ENCODE measurements around the gene ASPM. TPM values are rescaled to one million over a fixed set of nuclear protein-coding genes. Genes with fewer than 3 reads are reported as not detected.

ASPM gene, protein sequence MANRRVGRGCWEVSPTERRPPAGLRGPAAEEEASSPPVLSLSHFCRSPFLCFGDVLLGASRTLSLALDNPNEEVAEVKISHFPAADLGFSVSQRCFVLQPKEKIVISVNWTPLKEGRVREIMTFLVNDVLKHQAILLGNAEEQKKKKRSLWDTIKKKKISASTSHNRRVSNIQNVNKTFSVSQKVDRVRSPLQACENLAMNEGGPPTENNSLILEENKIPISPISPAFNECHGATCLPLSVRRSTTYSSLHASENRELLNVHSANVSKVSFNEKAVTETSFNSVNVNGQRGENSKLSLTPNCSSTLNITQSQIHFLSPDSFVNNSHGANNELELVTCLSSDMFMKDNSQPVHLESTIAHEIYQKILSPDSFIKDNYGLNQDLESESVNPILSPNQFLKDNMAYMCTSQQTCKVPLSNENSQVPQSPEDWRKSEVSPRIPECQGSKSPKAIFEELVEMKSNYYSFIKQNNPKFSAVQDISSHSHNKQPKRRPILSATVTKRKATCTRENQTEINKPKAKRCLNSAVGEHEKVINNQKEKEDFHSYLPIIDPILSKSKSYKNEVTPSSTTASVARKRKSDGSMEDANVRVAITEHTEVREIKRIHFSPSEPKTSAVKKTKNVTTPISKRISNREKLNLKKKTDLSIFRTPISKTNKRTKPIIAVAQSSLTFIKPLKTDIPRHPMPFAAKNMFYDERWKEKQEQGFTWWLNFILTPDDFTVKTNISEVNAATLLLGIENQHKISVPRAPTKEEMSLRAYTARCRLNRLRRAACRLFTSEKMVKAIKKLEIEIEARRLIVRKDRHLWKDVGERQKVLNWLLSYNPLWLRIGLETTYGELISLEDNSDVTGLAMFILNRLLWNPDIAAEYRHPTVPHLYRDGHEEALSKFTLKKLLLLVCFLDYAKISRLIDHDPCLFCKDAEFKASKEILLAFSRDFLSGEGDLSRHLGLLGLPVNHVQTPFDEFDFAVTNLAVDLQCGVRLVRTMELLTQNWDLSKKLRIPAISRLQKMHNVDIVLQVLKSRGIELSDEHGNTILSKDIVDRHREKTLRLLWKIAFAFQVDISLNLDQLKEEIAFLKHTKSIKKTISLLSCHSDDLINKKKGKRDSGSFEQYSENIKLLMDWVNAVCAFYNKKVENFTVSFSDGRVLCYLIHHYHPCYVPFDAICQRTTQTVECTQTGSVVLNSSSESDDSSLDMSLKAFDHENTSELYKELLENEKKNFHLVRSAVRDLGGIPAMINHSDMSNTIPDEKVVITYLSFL (N-terminal part only)
- total RNA-seq (2012; rRNA removed) (27.8 and 53.3 TPM in 2 replicates), polyA plus RNA-seq (2012; rRNA removed) (5.2 and 7.1 TPM in 2 replicates), Bru-seq, nascent RNA (percentile 60 among the genes with signal in this experiment), BruChase-seq, experiment 1, labeled RNA remaining after a 6-hour chase (percentile 51 among the genes with signal in this experiment), BruChase-seq, experiment 2, labeled RNA remaining after a 2-hour chase (percentile 60 among the genes with signal in this experiment)
- 0.23 and 0.62 TPM in 2 replicates for polyA plus RNA-seq (2012; cell fraction: cytosol; rRNA removed)
- polyA plus RNA-seq (2012; cell fraction: nucleus; rRNA removed; ENCODE audit: low replicate concordance) = 0.92 and 6.7 TPM in 2 replicates
- long read RNA-seq, partial matches to known transcripts = 0 of 1 reads
- long read RNA-seq, other reads (novel, unspliced or antisense) = 1 of 1 reads

- peaks cover 0 to 7% of the 10 kb centered on the region in 2 experiments; a peak in 3 of 4 replicates for H3K79me1 ChIP-seq (ENCODE audit: low read depth in 1 of 2, low read length in 2 of 2)
- CTCF ChIA-PET = no interaction called here
- no peak for TF ChIP-seq SMC3 (IDR thresholded peaks at IDR 0.05; ENCODE audit: low read depth, low read length)
- TF ChIP-seq RFX5 (IDR thresholded peaks at IDR 0.05; ENCODE audit: low read depth, low read length) = no peak
- TF ChIP-seq POLR2A (IDR thresholded peaks at IDR 0.05; ENCODE audit: low read depth, low read length) = no peak
- TF ChIP-seq ELK1 (IDR thresholded peaks at IDR 0.05; ENCODE audit: borderline replicate concordance, low read depth, low read length) = no peak
- no peak for TF ChIP-seq RCOR1 (IDR thresholded peaks at IDR 0.05; ENCODE audit: insufficient replicate concordance, low read length)
- TF ChIP-seq, protein P1, sequence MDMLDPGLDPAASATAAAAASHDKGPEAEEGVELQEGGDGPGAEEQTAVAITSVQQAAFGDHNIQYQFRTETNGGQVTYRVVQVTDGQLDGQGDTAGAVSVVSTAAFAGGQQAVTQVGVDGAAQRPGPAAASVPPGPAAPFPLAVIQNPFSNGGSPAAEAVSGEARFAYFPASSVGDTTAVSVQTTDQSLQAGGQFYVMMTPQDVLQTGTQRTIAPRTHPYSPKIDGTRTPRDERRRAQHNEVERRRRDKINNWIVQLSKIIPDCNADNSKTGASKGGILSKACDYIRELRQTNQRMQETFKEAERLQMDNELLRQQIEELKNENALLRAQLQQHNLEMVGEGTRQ (IDR thresholded peaks at IDR 0.05; ENCODE audit: low read depth, low read length) = peak; percentile 78
These were observed at the start of gene ASPM for GRCh38 chr1:197146101-197147095. Gene ASPM, minus strand, starts transcription at chr1:197146669. Its CDS starts 232 bp downstream, at chr1:197146437.

More at GRCh38 chr1:197146101-197147095, at the start of gene ASPM:
- Histone ChIP-seq H3K9me1 (ENCODE audit: insufficient read depth, low read length) (no peaks in the 10 kb centered on the region), H3K4ac (ENCODE audit: low read depth, low read length) (peak within 1 kb of the TSS; percentile 12; the same call in 1 of the 2 replicates), H3K9ac (ENCODE audit: low read depth, low read length) (peak within 1 kb of the TSS; percentile 72), H2BK20ac (ENCODE audit: low read depth, low read length) (0 out of 2 replicates have a peak within 1 kb of the TSS, but pooled peaks have one; percentile 38), H3K27ac (ENCODE audit: insufficient read depth, low read length) (peak within 1 kb of the TSS; percentile 58), H4K8ac (ENCODE audit: low read depth in 2 of 2, low read length in 2 of 2) (peak within 1 kb of the TSS; percentile 46 to 84; a peak in 3 of 4 replicates), H2BK15ac (ENCODE audit: low read depth, low read length) (no peak within 1 kb of the TSS), H2BK120ac (ENCODE audit: low read depth, low read length) (peak within 1 kb of the TSS; percentile 68), H3K27me3 (ENCODE audit: control insufficient read depth, insufficient read depth, low read length) (no peaks in the 10 kb centered on the region), H4K20me1 (ENCODE audit: insufficient read depth, low read length) (no peaks in the 10 kb centered on the region), H3K23ac (ENCODE audit: low read depth, low read length) (peak within 1 kb of the TSS; percentile 74), H3K14ac (replicated peaks; ENCODE audit: low read depth, low read length) (peak within 1 kb of the TSS; percentile 8; the same call in 1 of the 2 replicates), H3K9me3 (ENCODE audit: control insufficient read depth, insufficient read depth, low read length) (no peaks in the 10 kb centered on the region), H3K56ac (ENCODE audit: extremely low read depth, insufficient read depth, low read length) (peak within 1 kb of the TSS; percentile 84; the same call in 1 of the 2 replicates), H2BK5ac (ENCODE audit: low read depth, low read length, poor library complexity, severe bottlenecking) (peak within 1 kb of the TSS; percentile 74), H3K18ac (ENCODE audit: low read depth, low read length) (peak within 1 kb of the TSS; percentile 26; the same call in 1 of the 2 replicates), H2AK9ac (replicated peaks; ENCODE audit: low read depth, low read length, poor library complexity) (peak within 1 kb of the TSS; percentile 8), H3K4me2 (ENCODE audit: low read depth, low read length) (peak within 1 kb of the TSS; percentile 99), H3K4me1 (ENCODE audit: control insufficient read depth, insufficient read depth, low read length) (no peaks in the 10 kb centered on the region; the same call in 1 of the 2 replicates), H2AK5ac (ENCODE audit: low read depth, low read length) (no peak within 1 kb of the TSS), H2AFZ (replicated peaks; ENCODE audit: low read length, poor library complexity) (peak within 1 kb of the TSS; percentile 92), H3K4me3 (ENCODE audit: insufficient read depth, low read depth, low read length) (peak within 1 kb of the TSS; percentile 68), H3K36me3 (ENCODE audit: control insufficient read depth, insufficient read depth, low read length) (no peaks in the 10 kb centered on the region), H4K91ac (ENCODE audit: insufficient read depth, low read depth, low read length) (peak within 1 kb of the TSS; percentile 46; the same call in 1 of the 2 replicates), H4K5ac (ENCODE audit: low read depth, low read length) (no peak within 1 kb of the TSS; the same call in 1 of the 2 replicates)
- POLR2A ChIA-PET (ENCODE audit: unreplicated experiment) = no interaction called here
- whole genome bisulfite sequencing, 2 experiments (ENCODE audit: extremely low coverage in 2 of 2, insufficient read length in 1 of 2) = 0% methylated on average over 3 of the region's 67 CpGs; no CpG with 5 or more reads in 1 of the 2 experiments
- in situ Hi-C loops (cut with MboI; ENCODE audit: low sequenced_read_pairs) (no loop called here), intact Hi-C loops (cut with micrococcal nuclease) (loop anchor here (5.0 kb wide), 1 partner anchor 319 kb away; no protein-coding TSS in a partner anchor), dilution Hi-C loops (cut with HindIII; ENCODE audit: low sequenced_read_pairs, unreplicated experiment) (no loop called here)
- BruUV-seq (replicated peaks) = no TSS peak
- DNase-seq (peak; percentile 93), ATAC-seq (ENCODE audit: low read depth) (peak; percentile 98)

Data from IMR-90 (cell line).